Stimulated activated CD4-positive, alpha-beta T cell treated with anti-CD3 and anti-CD28 coated beads, Interleukin-1b, Interleukin-23, amount 100 ng/mL, for 1 hour (primary cell): ENCODE results near the gene ZFP92.

Experiments used
- DNase-seq, 2 donors: peaks; one replicate each; pipeline ENCODE4 v3.0.0-alpha.2; 2020; ENCODE audit warnings: low read depth in 2 of 2

The ZFP92 gene

DNA sequence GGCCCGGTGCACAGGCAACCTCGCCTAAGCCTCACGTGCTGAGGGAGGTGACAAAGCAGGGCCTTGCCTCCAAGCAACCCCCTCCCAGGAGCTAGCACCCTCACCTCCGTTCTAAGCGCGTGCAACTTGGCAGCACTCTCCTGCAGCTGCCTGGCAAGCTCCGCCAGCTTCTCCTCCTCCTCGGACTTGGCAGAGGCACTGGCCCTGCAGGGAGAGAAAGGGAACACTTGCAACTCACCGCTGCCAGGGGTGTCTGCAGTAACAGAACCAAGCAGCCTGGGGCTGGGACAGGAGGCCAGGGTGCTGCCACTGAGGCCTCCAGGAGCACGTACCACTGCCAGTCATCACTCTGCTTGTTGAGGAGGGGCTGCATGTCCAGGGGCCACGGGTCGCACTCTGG is 44.9 kb downstream of the ZFP92 start:
- no peak for DNase-seq

DNA sequence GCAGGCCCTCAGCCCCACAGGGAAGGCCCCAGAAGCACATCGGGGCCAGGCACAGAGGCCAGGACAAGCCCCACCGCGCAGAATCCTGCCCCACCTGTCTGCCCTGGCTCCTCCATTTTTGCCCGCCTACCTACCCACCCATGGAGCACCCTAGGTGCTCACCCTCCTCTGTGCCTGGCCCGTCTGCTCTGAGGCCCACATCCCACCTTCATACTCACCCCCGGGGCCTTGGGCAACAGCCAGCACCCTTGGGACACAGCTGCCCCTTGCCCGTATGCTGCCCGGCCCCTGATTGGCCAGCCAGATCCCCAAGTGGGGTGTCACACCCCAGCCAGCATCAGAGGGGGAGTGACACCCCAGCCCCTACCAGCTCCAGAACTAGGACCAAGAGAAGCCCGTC is 45.4 kb downstream of the ZFP92 start:
- no peak for DNase-seq

DNA sequence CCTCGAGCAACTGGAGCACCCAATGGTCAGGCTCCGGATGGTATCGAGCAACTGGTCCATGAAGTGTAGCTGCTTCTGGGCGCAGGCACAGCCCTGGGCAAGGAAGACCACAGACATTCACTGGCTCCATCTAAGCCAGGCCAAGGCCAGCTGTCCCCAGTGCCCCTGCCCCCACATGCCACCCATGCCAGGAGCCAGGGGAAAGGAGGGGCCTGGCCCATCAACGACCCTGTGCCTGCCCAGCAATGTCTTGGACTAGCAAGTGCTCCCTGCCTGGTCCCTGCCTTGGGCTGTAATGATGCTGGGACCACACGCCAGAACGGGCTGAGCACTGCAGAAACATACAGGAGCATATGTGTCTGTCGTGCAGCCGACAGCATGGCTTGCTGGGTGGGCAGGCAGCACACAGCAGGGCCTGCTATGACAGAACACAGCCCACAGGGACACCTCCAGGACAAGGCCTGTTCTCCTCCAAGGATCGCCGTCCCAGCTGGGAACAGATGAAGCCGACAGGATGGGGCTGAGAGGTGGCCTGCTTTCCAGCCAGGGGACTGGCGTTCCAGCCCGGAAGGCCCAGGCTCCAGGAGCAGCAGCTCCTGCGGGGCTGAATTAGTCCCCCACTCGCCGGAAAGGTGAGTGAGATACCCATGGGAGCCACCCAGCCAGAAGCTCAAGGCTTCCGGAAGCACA is 46.0 kb downstream of the ZFP92 start:
- DNase-seq = no peak

DNA sequence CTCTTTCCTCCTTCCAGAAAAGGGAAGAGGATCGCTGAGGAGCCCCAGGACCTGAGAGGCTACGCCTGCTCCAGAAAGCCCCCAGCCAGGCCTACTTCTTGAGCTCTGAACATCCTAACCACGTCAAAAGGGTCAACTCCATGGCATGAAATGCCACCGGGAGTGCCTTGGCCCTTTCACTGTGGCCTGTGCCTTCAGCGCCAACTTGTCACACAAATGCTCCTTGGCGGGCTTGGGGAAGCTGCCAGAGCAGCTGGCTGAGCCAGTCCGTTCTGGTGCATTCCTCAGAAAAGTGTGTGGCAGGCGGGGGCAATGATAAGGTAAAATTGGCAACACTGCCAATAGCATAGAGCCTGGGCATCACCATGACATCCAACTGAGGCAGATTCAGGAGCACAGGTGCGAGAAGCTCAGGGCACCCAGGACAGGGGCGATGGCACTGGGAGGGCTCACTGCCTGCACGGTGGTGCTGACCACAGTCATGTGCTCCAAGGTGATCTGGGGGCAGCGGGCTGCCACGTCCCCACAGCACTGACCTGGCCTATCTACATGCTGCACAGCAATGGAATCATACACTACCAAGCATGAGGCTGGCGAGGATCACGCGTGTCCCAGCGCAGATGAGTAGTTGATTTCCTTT is 46.7 kb downstream of the ZFP92 start:
- no peak for DNase-seq

DNA sequence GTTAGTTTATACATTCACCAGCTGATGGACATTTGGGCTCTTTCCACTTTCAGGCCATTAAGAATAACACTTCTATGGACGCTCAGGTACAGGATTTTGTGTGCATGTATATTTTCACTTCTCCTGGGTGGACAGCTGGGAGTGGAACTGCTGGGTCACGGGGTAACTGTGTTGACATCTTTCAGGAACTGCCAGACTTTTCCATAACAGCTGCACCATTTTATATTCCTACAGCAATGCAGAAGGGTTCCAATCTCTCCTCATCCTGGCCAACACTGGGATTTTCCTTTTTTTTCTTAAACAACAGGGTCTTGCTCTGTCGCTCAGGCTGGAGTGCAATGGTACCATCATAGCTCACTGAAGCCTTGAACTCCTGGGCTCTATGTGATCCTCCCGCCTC is 47.2 kb downstream of the ZFP92 start:
- no peak for DNase-seq

DNA sequence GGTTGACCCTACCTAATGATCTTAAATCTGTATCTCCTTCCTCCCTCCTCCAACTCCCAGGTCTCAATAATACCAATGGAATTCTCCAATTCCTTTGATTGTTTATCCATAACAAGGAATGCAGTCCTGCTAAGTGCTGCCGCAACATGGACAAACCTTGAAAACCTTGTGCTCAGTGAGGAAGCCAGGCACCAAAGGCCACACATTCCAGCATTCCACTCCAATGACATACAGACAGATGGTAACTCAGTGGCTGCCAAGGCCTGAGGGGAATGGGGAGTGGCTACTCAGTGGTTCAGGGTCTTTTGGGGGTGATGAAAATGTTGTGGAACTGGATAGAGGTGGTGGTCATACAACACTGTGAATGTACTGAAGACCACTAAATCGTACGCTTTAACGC is 48.7 kb downstream of the ZFP92 start:
- no peak for DNase-seq

DNA sequence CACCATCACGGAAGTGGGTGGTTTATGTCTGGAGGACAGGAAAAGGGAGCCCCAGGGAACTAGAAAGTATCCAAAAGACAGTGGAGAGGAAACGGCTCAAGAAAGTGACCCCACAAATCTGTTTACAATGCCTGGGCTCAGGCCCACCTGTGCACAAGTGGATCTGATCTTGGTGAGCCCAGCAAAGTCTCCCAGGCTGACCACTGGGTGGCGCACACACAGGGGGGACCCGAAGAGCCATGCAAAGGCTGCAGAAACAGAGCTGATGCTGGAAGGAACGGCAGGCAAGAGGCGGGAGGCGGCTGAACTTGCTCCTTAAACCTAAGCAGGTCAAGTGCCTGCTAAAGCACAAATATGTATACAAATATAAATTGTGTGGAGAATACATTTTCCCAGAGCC is 49.6 kb downstream of the ZFP92 start:
- no peak for DNase-seq
